Loucy (cell line): ENCODE measurements around the gene DCX.

Experiments
- EZH2phosphoT487 ChIP-seq: fragments of 200-600 bp; IDR thresholded peaks from 2 replicates; pipeline ENCODE4 v1.6.1; 2018; ENCODE audit warnings: antibody characterized with exemption, mild to moderate bottlenecking, moderate library complexity, borderline replicate concordance
- TF ChIP-seq, protein P1 (sequence below): fragments of 200-600 bp; sonication (generic); conservative IDR thresholded peaks from 2 replicates; pipeline ENCODE4 v1.5.1; 2014; ENCODE audit warnings: mild to moderate bottlenecking, antibody characterized with exemption, low read length

DNA sequence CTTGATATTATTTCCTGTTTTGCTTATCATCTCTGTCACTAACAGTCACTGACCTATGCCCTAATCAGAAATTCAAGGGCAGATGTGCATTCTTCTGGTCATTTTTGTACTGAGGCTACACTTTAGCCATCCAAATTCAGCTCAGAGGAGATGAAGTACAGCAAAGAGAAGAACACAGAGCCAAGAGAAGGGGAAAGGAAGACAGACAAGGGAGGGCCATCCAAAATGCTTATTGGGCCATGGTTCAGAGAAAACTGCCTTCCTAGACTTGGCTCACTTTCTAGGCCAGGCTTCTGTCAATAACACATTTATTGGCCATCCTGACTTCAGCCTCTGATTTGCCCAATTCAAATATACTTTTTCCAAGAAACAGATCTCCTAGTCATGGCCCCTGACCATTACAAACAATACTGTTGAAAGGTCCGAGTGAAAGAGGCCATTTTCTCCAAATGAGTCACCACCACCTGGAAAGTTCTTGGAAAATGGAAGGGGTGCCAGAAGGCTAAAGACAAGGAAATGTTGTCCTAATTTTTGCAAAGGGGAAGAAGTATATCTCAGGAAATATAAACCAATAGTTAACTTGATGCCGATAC is 56.4 kb downstream of the DCX start:
- TF ChIP-seq, protein P1, sequence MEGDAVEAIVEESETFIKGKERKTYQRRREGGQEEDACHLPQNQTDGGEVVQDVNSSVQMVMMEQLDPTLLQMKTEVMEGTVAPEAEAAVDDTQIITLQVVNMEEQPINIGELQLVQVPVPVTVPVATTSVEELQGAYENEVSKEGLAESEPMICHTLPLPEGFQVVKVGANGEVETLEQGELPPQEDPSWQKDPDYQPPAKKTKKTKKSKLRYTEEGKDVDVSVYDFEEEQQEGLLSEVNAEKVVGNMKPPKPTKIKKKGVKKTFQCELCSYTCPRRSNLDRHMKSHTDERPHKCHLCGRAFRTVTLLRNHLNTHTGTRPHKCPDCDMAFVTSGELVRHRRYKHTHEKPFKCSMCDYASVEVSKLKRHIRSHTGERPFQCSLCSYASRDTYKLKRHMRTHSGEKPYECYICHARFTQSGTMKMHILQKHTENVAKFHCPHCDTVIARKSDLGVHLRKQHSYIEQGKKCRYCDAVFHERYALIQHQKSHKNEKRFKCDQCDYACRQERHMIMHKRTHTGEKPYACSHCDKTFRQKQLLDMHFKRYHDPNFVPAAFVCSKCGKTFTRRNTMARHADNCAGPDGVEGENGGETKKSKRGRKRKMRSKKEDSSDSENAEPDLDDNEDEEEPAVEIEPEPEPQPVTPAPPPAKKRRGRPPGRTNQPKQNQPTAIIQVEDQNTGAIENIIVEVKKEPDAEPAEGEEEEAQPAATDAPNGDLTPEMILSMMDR: no peak
- TF ChIP-seq EZH2phosphoT487: no peak
